ENCODE measurements around the gene TRAF5. TPM values are rescaled to one million over a fixed set of nuclear protein-coding genes. Genes with fewer than 3 reads are reported as not detected.

Gene TRAF5
- total and polyA plus RNA-seq, 2 donors (not counting 3 experiments of a cell fraction or from before 2014, with no cell fraction given): 8.5 to 17.6 TPM

DNA sequence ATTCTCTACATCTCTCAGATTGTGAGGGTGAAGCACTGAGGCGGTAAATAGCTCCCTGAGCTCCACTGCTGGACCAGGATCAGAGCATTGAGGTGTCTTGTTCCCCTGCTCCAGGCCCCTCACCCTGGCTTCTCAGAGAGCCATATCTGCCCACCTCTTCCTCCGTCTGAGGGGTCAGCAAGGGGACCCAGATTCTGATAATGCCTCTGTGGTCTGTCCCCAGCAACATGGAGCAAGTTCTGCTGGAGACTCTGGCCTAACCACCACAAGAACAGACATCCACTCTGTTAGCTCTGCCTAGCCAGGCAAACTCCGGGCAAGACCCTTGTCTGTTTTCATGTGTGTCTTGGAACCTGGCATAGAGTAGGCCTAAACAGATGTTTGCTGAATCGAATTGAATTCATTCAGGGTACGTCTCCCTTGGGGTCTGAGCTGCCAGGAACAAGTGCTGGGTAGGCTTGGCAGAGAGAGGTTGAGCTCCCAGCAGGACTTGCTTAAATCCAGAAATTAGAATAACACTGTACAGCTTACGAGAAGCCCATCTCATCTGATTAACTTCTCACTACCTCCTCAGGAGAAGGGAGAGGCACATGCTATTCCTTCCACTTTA lies 2.3 kb downstream of the TRAF5 start:
- Histone ChIP-seq H3K9me3 (replicated peaks; ENCODE audit: control insufficient read depth, insufficient read depth, low read length) (no peaks in the 10 kb centered on the region), H3K9me1 (replicated peaks; ENCODE audit: control insufficient read depth, extremely low read depth, insufficient read depth, low read length) (no peaks in the 10 kb centered on the region), H3K79me2 (ENCODE audit: control insufficient read depth, insufficient read depth, low read length) (no peaks in the 10 kb centered on the region), H4K20me1 (replicated peaks; ENCODE audit: control insufficient read depth, extremely low read depth, insufficient read depth, low read length) (no peaks in the 10 kb centered on the region), H3K27me3 (ENCODE audit: control insufficient read depth in 2 of 2, insufficient read depth in 2 of 2, low read length in 2 of 2) (no peaks in the 10 kb centered on the region), H3K4me3 (replicated peaks in 1 of 3; ENCODE audit: insufficient read depth in 1 of 3, low read depth in 1 of 3, low read length in 3 of 3) (no peak overlapping the region), H3K36me3 (ENCODE audit: control insufficient read depth in 2 of 2, extremely low read depth in 1 of 2, insufficient read depth in 2 of 2, low read length in 2 of 2) (no peaks in the 10 kb centered on the region), H3K4me2 (ENCODE audit: insufficient read depth, low read length) (no peak overlapping the region), H3K27ac (ENCODE audit: insufficient read depth, low read depth, low read length) (no peak overlapping the region), H3K4me1 (ENCODE audit: control insufficient read depth, extremely low read depth, insufficient read depth, low read length) (peaks cover 6% of the 10 kb centered on the region), H2AFZ (ENCODE audit: low read depth, low read length) (no peak overlapping the region), H3K9ac (replicated peaks; ENCODE audit: extremely low read depth, insufficient read depth, low read length) (no peak overlapping the region)
- ChIA-PET POLR2A (no interaction called here), CTCF (interaction anchor here (1.1 to 3.9 kb wide), 6 partner anchors 20 to 324 kb away, joined by 3 to 17 read pairs (median 4); no protein-coding TSS in a partner anchor)
- no TSS peak for BruUV-seq (replicated peaks)
- DNase-seq (ENCODE audit: low read depth, low spot score): no peak
- FAIRE-seq: no peak
- TF ChIP-seq JUN (IDR thresholded peaks at IDR 0.05; ENCODE audit: borderline replicate concordance, insufficient read depth, insufficient read length, low read depth): no peak
- TF ChIP-seq EZH2 (IDR thresholded peaks at IDR 0.05; ENCODE audit: borderline replicate concordance, low read depth, low read length, severe bottlenecking): no peak
- no peak for TF ChIP-seq MYC (IDR thresholded peaks at IDR 0.05; ENCODE audit: low read depth, low read length)
- no peak for TF ChIP-seq GATA2 (IDR thresholded peaks at IDR 0.05; ENCODE audit: insufficient read depth, insufficient read length, low read depth, low read length)
- no peak for TF ChIP-seq FOS (IDR thresholded peaks at IDR 0.05; ENCODE audit: borderline replicate concordance, insufficient read depth, low read length)
- no peak for TF ChIP-seq CTCF (IDR thresholded peaks at IDR 0.05; ENCODE audit: extremely low read depth in 1 of 2, insufficient read depth in 1 of 2, low read depth in 1 of 2, low read length in 2 of 2)
- TF ChIP-seq MAX (IDR thresholded peaks at IDR 0.05; ENCODE audit: insufficient read depth, insufficient read length): no peak
- TF ChIP-seq POLR2AphosphoS5 (IDR thresholded peaks at IDR 0.05; ENCODE audit: insufficient read depth, low read depth, low read length): no peak
- TF ChIP-seq POLR2A (IDR thresholded peaks at IDR 0.05; ENCODE audit: low read depth, low read length): no peak
- dilution Hi-C loops (cut with MboI; ENCODE audit: extremely low pct_ligation_motif_present, low sequenced_read_pairs): no loop called here
- intact Hi-C loops (cut with micrococcal nuclease): no loop called here

Data from endothelial cell of umbilical vein (primary cell).